Measurements from ENCODE around the gene EHD4.
A peak's percentile ranks its signal among the peaks of the same experiment; 100 is the strongest.

Gene EHD4

GRCh38 chr15:41957021-41957897, 15.1 kb downstream of the EHD4 start:
- no peak for DNase-seq (ENCODE audit: low read depth in 2 of 2)

- no peak for DNase-seq (ENCODE audit: low read depth in 2 of 2)
These were observed 16.4 kb downstream of the EHD4 start for GRCh38 chr15:41955807-41956525.

- DNase-seq (ENCODE audit: low read depth in 2 of 2): no peak
These were observed 17.3 kb downstream of the EHD4 start for GRCh38 chr15:41955100-41955499.

- no peak for DNase-seq (ENCODE audit: low read depth in 2 of 2)
These were observed 18.3 kb downstream of the EHD4 start for GRCh38 chr15:41954036-41954435.

- no peak for DNase-seq (ENCODE audit: low read depth in 2 of 2)
These were observed 20.3 kb downstream of the EHD4 start for GRCh38 chr15:41952013-41952563.

- DNase-seq (ENCODE audit: low read depth in 2 of 2): no peak
These were observed 20.8 kb downstream of the EHD4 start for GRCh38 chr15:41951571-41951970.

GRCh38 chr15:41950489-41950888, 21.9 kb downstream of the EHD4 start:
- no peak for DNase-seq (ENCODE audit: low read depth in 2 of 2)

GRCh38 chr15:41950127-41950483, 22.3 kb downstream of the EHD4 start:
- DNase-seq (ENCODE audit: low read depth in 2 of 2): no peak

- no peak for DNase-seq (ENCODE audit: low read depth in 2 of 2)
These were observed 22.8 kb downstream of the EHD4 start for GRCh38 chr15:41949401-41950126.

- no peak for DNase-seq (ENCODE audit: low read depth in 2 of 2)
These were observed 23.9 kb downstream of the EHD4 start for GRCh38 chr15:41948490-41948889.

GRCh38 chr15:41946970-41947369, 25.4 kb downstream of the EHD4 start:
- DNase-seq (ENCODE audit: low read depth in 2 of 2): no peak

- DNase-seq (ENCODE audit: low read depth in 2 of 2): no peak
These were observed 26.6 kb downstream of the EHD4 start for GRCh38 chr15:41945731-41946130.

GRCh38 chr15:41945221-41945620, 27.1 kb downstream of the EHD4 start:
- DNase-seq (ENCODE audit: low read depth in 2 of 2): no peak

- no peak for DNase-seq (ENCODE audit: low read depth in 2 of 2)
These were observed 27.9 kb downstream of the EHD4 start for GRCh38 chr15:41944313-41944940.

GRCh38 chr15:41943543-41944312, 28.6 kb downstream of the EHD4 start:
- DNase-seq (ENCODE audit: low read depth in 2 of 2): no peak

GRCh38 chr15:41942886-41943285, 29.5 kb downstream of the EHD4 start:
- DNase-seq (ENCODE audit: low read depth in 2 of 2): no peak

- no peak for DNase-seq (ENCODE audit: low read depth in 2 of 2)
These were observed 30.5 kb downstream of the EHD4 start for GRCh38 chr15:41941644-41942415.

GRCh38 chr15:41940441-41940857, 31.9 kb downstream of the EHD4 start:
- DNase-seq (ENCODE audit: low read depth in 2 of 2): peak in 1 of 2 experiments; percentile 49

GRCh38 chr15:41939986-41940385, 32.4 kb downstream of the EHD4 start:
- no peak for DNase-seq (ENCODE audit: low read depth in 2 of 2)

- no peak for DNase-seq (ENCODE audit: low read depth in 2 of 2)
These were observed 34.8 kb downstream of the EHD4 start for GRCh38 chr15:41937568-41937923.

Data from stimulated activated CD4-positive, alpha-beta T cell treated with anti-CD3 and anti-CD28 coated beads, Interleukin-12 subunit alpha, Interleukin-12 subunit beta, amount 100 ng/mL, for 24 hours (primary cell).